ENCODE measurements around the gene UST. TPM values are rescaled to one million over a fixed set of nuclear protein-coding genes. Genes with fewer than 3 reads are reported as not detected.

The UST gene
- total and polyA plus RNA-seq, 2 donors (not counting 1 experiment from before 2014, with no cell fraction given) = 7.3 to 16.9 TPM

- intact Hi-C loops (cut with micrococcal nuclease) = no loop called here
- peaks cover 10% of the 10 kb centered on the region for H3K4me1 Mint-ChIP-seq
- no peak overlapping the region for H3K4me3 Mint-ChIP-seq
Observed at GRCh38 chr6:148954461-148954860, 207.6 kb downstream of the UST start.

DNA sequence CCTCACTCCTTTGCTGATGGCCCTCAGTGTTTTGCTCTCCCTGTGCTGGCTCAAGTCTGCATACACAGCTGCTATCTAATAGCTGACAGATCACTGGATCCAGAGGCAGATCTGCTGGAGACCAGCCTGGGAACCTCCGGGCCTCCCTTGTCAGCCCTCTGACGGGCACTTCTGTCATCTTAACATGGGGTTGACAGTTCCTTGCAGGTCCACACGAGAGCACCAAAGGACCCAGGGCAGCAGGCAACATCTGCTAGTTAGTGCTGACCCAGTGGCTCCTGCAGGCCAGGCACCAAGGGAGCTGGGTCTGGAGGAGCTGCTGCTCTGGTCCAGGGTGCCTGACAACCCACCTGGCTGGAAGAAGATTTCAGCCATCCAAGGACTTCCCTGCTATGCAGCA is 208.1 kb downstream of the UST start:
- Histone ChIP-seq H3K4me1 (ENCODE audit: control insufficient read depth in 2 of 2, insufficient read depth in 2 of 2, low read length in 2 of 2) (no peaks in the 10 kb centered on the region), H3K79me2 (ENCODE audit: control insufficient read depth, insufficient read depth, low read length) (peaks cover 3% of the 10 kb centered on the region), H3K36me3 (replicated peaks in 1 of 2; ENCODE audit: control extremely low read depth in 1 of 2, control insufficient read depth in 1 of 2, extremely low read depth in 1 of 2, insufficient read depth in 2 of 2, low read length in 1 of 2) (peaks cover 0 to 23% of the 10 kb centered on the region in 2 experiments), H3K9me3 (ENCODE audit: control extremely low read depth in 1 of 3, control insufficient read depth in 2 of 3, insufficient read depth in 1 of 3, low read length in 2 of 3) (no peaks in the 10 kb centered on the region), H3K4me3 (ENCODE audit: control extremely low read depth in 1 of 5, extremely low read depth in 1 of 5, insufficient read depth in 1 of 5, low read depth in 2 of 5, low read length in 4 of 5) (no peak overlapping the region), H3K9ac (ENCODE audit: low read length) (no peak overlapping the region), H3K27me3 (replicated peaks in 1 of 4; ENCODE audit: control extremely low read depth in 1 of 4, control insufficient read depth in 3 of 4, insufficient read depth in 4 of 4, low read length in 3 of 4) (no peaks in the 10 kb centered on the region), H2AFZ (ENCODE audit: insufficient read depth, low read depth, low read length, poor library complexity, severe bottlenecking) (no peak overlapping the region), H4K20me1 (ENCODE audit: control insufficient read depth, insufficient read depth, low read length, poor library complexity, severe bottlenecking) (peaks cover 16% of the 10 kb centered on the region), H3K27ac (ENCODE audit: low read length in 2 of 2) (no peak overlapping the region), H3K4me2 (replicated peaks; ENCODE audit: low read depth, low read length, poor library complexity, severe bottlenecking) (no peak overlapping the region)
- CTCF ChIA-PET = interaction anchor here (0.8 to 0.9 kb wide), 2 partner anchors 8 to 376 kb away, joined by 3 read pairs; no protein-coding TSS in a partner anchor
- Mint-ChIP-seq H3K4me3 (no peak overlapping the region), H3K4me1 (peaks cover 10% of the 10 kb centered on the region), H3K27ac (no peak overlapping the region), H3K27me3 (no peaks in the 10 kb centered on the region), H3K9me3 (ENCODE audit: insufficient read depth) (no peaks in the 10 kb centered on the region)
- intact Hi-C loops (cut with micrococcal nuclease) = no loop called here
- no peak for ATAC-seq (ENCODE audit: low read depth)
- POLR2A ChIA-PET = no interaction called here
- 98% methylated on average over 3 of the region's 3 CpGs for WGBS (ENCODE audit: insufficient coverage)
- no peak for TF ChIP-seq CTCF (IDR thresholded peaks at IDR 0.05)
- TF ChIP-seq EZH2 (IDR thresholded peaks at IDR 0.05; ENCODE audit: borderline replicate concordance, insufficient read depth, low read depth, low read length, poor library complexity, severe bottlenecking) = no peak
- DNase-seq = no peak

More at GRCh38 chr6:148954461-148954860, 207.6 kb downstream of the UST start:
- no CpG with 5 or more reads among the region's 6 CpGs for WGBS (ENCODE audit: insufficient coverage)
- Histone ChIP-seq H3K27ac (ENCODE audit: low read length in 2 of 2) (no peak overlapping the region), H4K20me1 (ENCODE audit: control insufficient read depth, insufficient read depth, low read length, poor library complexity, severe bottlenecking) (peaks cover 21% of the 10 kb centered on the region), H3K9me3 (ENCODE audit: control extremely low read depth in 1 of 3, control insufficient read depth in 2 of 3, insufficient read depth in 1 of 3, low read length in 2 of 3) (no peaks in the 10 kb centered on the region), H3K36me3 (replicated peaks in 1 of 2; ENCODE audit: control extremely low read depth in 1 of 2, control insufficient read depth in 1 of 2, extremely low read depth in 1 of 2, insufficient read depth in 2 of 2, low read length in 1 of 2) (peaks cover 0 to 23% of the 10 kb centered on the region in 2 experiments), H3K79me2 (ENCODE audit: control insufficient read depth, insufficient read depth, low read length) (peaks cover 7% of the 10 kb centered on the region), H3K4me1 (ENCODE audit: control insufficient read depth in 2 of 2, insufficient read depth in 2 of 2, low read length in 2 of 2) (no peaks in the 10 kb centered on the region), H3K4me3 (ENCODE audit: control extremely low read depth in 1 of 5, extremely low read depth in 1 of 5, insufficient read depth in 1 of 5, low read depth in 2 of 5, low read length in 4 of 5) (no peak overlapping the region), H2AFZ (ENCODE audit: insufficient read depth, low read depth, low read length, poor library complexity, severe bottlenecking) (no peak overlapping the region), H3K9ac (ENCODE audit: low read length) (no peak overlapping the region), H3K4me2 (replicated peaks; ENCODE audit: low read depth, low read length, poor library complexity, severe bottlenecking) (no peak overlapping the region), H3K27me3 (replicated peaks in 1 of 4; ENCODE audit: control extremely low read depth in 1 of 4, control insufficient read depth in 3 of 4, insufficient read depth in 4 of 4, low read length in 3 of 4) (no peaks in the 10 kb centered on the region)
- DNase-seq (no peak), ATAC-seq (ENCODE audit: low read depth) (no peak)
- Mint-ChIP-seq H3K27me3 (no peaks in the 10 kb centered on the region), H3K9me3 (ENCODE audit: insufficient read depth) (no peaks in the 10 kb centered on the region), H3K27ac (no peak overlapping the region)
- TF ChIP-seq CTCF (IDR thresholded peaks at IDR 0.05) (no peak), EZH2 (IDR thresholded peaks at IDR 0.05; ENCODE audit: borderline replicate concordance, insufficient read depth, low read depth, low read length, poor library complexity, severe bottlenecking) (no peak)
- CTCF ChIA-PET = no interaction called here
- POLR2A ChIA-PET = no interaction called here
